ENCODE data around the gene ST3GAL5. TPM values are rescaled to one million over a fixed set of nuclear protein-coding genes. Genes with fewer than 3 reads are reported as not detected.

ST3GAL5 gene
- total and polyA plus RNA-seq, 2 experiments from 2014 or later = 3.2 to 7.9 TPM

- no peaks in the 10 kb centered on the region for H3K4me1 ChIP-seq (ENCODE audit: insufficient read depth)
- no peak overlapping the region for H3K4me2 ChIP-seq
- no peaks in the 10 kb centered on the region for H3K27me3 ChIP-seq (ENCODE audit: insufficient read depth)
- Mint-ChIP-seq H3K4me3 (no peak overlapping the region), H3K27ac (no peak overlapping the region), H3K27me3 (ENCODE audit: insufficient read depth, low read depth, poor library complexity) (peaks cover 2% of the 10 kb centered on the region), H3K36me3 (ENCODE audit: low read depth) (no peaks in the 10 kb centered on the region; the same call in 1 of the 3 replicates), H3K4me1 (no peaks in the 10 kb centered on the region), H3K9me3 (no peaks in the 10 kb centered on the region; the same call in 2 of the 3 replicates)
- no peaks in the 10 kb centered on the region for H3K36me3 ChIP-seq (ENCODE audit: insufficient read depth)
- H3F3A ChIP-seq (replicated peaks; ENCODE audit: low read depth) = no peaks in the 10 kb centered on the region
- H3K79me2 ChIP-seq (replicated peaks; ENCODE audit: insufficient read depth) = no peaks in the 10 kb centered on the region
- no peak for DNase-seq (ENCODE audit: low spot score)
- H4K20me1 ChIP-seq (replicated peaks; ENCODE audit: insufficient read depth) = no peaks in the 10 kb centered on the region
- H3K27ac ChIP-seq (ENCODE audit: low read depth) = no peak overlapping the region
- H3K4me3 ChIP-seq = no peak overlapping the region
- H3K9me2 ChIP-seq (ENCODE audit: insufficient read depth) = 0 out of 2 replicates have a peak, but pooled peaks cover 4% of the 10 kb centered on the region
- no peak for TF ChIP-seq ZNF331 (CRISPR knock-in tag; IDR thresholded peaks at IDR 0.05; ENCODE audit: low read depth)
- no peak for TF ChIP-seq CTCF (conservative IDR thresholded peaks at IDR 0.05; ENCODE audit: low read depth in 2 of 2)
- no peak for TF ChIP-seq REST (IDR thresholded peaks at IDR 0.05; ENCODE audit: unreplicated experiment)
- no peak for TF ChIP-seq NANOG (IDR thresholded peaks at IDR 0.05; ENCODE audit: borderline replicate concordance)
- TF ChIP-seq EZH2 (IDR thresholded peaks at IDR 0.05; ENCODE audit: low read depth, unreplicated experiment) = no peak
- no peak for TF ChIP-seq EZH2phosphoT487 (IDR thresholded peaks at IDR 0.05; ENCODE audit: unreplicated experiment)
- TF ChIP-seq ETS1 (IDR thresholded peaks at IDR 0.05) = no peak
- no peak for TF ChIP-seq CREB1 (CRISPR knock-in tag; IDR thresholded peaks at IDR 0.05; ENCODE audit: low read depth)
- no peak for TF ChIP-seq ZNF462 (CRISPR knock-in tag; IDR thresholded peaks at IDR 0.05)
- no peak for ATAC-seq
- no peak overlapping the region for H2AFZ ChIP-seq
These were observed 48.7 kb downstream of the ST3GAL5 start for GRCh38 chr2:85840091-85840490.

Data from GM23338 (cell line).